GM20000 (cell line): ENCODE results near the gene SMCO4.

Experiments used
- DNase-seq: peaks from one replicate; pipeline ENCODE4 v3.0.0; 2012; ENCODE audit warnings: low spot score
- CTCF ChIP-seq: IDR thresholded peaks from 2 replicates; pipeline ENCODE4 v1.5.1; 2012; ENCODE audit warnings: mild to moderate bottlenecking, control low read depth; ENCODE audit errors: extremely low read depth, missing control alignments

The SMCO4 gene

GRCh38 chr11:93520726-93521509 is 22.3 kb downstream of the SMCO4 start:
- no peak for TF ChIP-seq CTCF
- no peak for DNase-seq

- TF ChIP-seq CTCF, result no peak
- no peak for DNase-seq
Measured at GRCh38 chr11:93519179-93519578, 24.0 kb downstream of the SMCO4 start.

- no peak for TF ChIP-seq CTCF
- DNase-seq, result no peak
Measured at GRCh38 chr11:93518081-93518480, 25.1 kb downstream of the SMCO4 start.

GRCh38 chr11:93517611-93518010 is 25.6 kb downstream of the SMCO4 start:
- TF ChIP-seq CTCF, result no peak
- DNase-seq, result no peak

GRCh38 chr11:93517041-93517440 is 26.1 kb downstream of the SMCO4 start:
- TF ChIP-seq CTCF, result no peak
- DNase-seq, result no peak

- no peak for DNase-seq
- no peak for TF ChIP-seq CTCF
Measured at GRCh38 chr11:93515441-93516025, 27.7 kb downstream of the SMCO4 start.

GRCh38 chr11:93514712-93515111 is 28.5 kb downstream of the SMCO4 start:
- TF ChIP-seq CTCF, result no peak
- DNase-seq, result no peak
